GM12864 (cell line): ENCODE measurements around the gene PCDHA4.
"Not testable (repeated sequence)": the region's sequence is repeated elsewhere in the genome, so short reads cannot be mapped to it uniquely, and the experiment has no call there.

ENCODE experiments used
- DNase-seq: peaks from one replicate; pipeline ENCODE4 v3.0.0-alpha.2; 2011; ENCODE audit warnings: low read depth
- H3K4me3 ChIP-seq: 2 replicates; pipeline ENCODE4 v1.5.1; 2011; ENCODE audit warnings: mild to moderate bottlenecking, low read depth, low read length, control low read depth
- TF ChIP-seq, protein P1 (sequence below): IDR thresholded peaks from 2 replicates; pipeline ENCODE4 v1.5.1; 2011; ENCODE audit warnings: low read depth, mild to moderate bottlenecking, moderate library complexity, low read length, control low read depth, inconsistent platforms; ENCODE audit errors: missing control alignments

The PCDHA4 gene

DNA sequence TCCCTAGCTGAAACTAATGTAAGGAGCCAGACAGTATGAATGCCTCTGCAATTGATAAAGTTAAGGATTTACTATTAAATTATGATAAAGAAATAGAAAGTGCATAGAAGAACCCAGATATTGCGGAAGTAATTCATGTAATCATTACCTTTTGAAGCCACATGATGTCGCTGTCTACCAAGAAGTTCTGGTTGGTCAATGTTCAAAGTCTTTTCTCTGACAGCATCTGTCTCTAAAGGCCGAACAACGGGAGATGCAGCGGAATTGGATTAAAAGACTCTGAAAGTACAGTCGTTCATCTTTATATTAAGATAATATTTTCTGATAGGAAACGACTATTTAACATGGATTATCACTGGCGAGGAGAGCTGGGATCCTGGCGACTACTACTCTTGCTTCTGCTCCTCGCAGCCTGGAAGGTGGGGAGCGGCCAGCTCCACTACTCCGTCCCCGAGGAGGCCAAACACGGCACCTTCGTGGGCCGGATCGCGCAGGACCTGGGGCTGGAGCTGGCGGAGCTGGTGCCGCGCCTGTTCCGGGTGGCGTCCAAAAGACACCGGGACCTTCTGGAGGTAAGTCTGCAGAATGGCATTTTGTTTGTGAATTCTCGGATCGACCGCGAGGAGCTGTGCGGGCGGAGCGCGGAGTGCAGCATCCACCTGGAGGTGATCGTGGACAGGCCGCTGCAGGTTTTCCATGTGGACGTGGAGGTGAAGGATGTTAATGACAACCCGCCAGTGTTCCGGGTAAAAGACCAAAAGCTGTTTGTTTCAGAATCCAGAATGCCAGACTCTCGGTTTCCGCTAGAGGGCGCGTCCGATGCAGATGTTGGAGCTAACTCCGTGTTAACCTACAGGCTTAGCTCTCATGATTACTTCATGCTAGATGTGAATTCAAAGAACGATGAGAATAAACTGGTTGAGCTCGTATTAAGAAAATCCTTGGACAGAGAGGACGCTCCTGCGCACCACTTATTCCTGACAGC is 34.4 kb downstream of the PCDHA4 start, which contains the start of gene PCDHA8:
Gene PCDHA8, plus strand, starts transcription at position 210 of the 985 bp plus-strand sequence. Its CDS starts 135 bp downstream, at position 345.
- H3K4me3 ChIP-seq = no peak within 1 kb of the TSS
- no peak for DNase-seq
- TF ChIP-seq, protein P1, sequence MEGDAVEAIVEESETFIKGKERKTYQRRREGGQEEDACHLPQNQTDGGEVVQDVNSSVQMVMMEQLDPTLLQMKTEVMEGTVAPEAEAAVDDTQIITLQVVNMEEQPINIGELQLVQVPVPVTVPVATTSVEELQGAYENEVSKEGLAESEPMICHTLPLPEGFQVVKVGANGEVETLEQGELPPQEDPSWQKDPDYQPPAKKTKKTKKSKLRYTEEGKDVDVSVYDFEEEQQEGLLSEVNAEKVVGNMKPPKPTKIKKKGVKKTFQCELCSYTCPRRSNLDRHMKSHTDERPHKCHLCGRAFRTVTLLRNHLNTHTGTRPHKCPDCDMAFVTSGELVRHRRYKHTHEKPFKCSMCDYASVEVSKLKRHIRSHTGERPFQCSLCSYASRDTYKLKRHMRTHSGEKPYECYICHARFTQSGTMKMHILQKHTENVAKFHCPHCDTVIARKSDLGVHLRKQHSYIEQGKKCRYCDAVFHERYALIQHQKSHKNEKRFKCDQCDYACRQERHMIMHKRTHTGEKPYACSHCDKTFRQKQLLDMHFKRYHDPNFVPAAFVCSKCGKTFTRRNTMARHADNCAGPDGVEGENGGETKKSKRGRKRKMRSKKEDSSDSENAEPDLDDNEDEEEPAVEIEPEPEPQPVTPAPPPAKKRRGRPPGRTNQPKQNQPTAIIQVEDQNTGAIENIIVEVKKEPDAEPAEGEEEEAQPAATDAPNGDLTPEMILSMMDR = no peak

DNA sequence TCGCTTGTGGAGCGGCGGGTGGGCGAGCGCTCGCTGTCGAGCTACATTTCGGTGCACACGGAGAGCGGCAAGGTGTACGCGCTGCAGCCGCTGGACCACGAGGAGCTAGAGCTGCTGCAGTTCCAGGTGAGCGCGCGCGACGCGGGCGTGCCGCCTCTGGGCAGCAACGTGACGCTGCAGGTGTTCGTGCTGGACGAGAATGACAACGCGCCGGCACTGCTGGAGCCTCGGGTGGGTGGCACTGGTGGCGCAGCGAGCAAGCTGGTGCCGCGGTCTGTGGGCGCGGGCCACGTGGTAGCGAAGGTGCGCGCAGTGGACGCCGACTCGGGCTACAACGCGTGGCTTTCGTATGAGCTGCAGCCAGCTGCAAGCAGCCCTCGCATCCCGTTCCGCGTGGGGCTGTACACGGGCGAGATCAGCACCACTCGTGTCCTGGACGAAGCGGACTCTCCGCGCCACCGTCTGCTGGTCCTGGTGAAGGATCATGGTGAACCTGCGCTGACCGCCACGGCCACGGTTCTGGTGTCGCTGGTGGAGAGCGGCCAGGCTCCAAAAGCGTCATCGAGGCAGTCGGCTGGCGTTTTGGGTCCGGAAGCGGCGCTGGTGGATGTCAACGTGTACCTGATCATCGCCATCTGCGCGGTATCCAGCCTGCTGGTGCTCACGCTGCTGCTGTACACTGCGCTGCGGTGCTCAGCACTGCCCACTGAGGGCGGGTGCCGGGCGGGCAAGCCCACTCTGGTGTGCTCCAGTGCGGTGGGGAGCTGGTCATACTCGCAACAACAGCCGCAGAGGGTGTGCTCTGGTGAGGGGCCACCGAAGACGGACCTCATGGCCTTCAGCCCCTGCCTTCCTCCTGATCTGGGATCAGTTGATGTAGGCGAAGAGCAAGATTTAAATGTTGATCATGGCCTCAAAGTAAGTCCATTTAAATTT is 36.2 kb downstream of the PCDHA4 start:
- TF ChIP-seq, protein P1 = no peak
- H3K4me3 ChIP-seq = no peak overlapping the region
- no peak for DNase-seq

DNA sequence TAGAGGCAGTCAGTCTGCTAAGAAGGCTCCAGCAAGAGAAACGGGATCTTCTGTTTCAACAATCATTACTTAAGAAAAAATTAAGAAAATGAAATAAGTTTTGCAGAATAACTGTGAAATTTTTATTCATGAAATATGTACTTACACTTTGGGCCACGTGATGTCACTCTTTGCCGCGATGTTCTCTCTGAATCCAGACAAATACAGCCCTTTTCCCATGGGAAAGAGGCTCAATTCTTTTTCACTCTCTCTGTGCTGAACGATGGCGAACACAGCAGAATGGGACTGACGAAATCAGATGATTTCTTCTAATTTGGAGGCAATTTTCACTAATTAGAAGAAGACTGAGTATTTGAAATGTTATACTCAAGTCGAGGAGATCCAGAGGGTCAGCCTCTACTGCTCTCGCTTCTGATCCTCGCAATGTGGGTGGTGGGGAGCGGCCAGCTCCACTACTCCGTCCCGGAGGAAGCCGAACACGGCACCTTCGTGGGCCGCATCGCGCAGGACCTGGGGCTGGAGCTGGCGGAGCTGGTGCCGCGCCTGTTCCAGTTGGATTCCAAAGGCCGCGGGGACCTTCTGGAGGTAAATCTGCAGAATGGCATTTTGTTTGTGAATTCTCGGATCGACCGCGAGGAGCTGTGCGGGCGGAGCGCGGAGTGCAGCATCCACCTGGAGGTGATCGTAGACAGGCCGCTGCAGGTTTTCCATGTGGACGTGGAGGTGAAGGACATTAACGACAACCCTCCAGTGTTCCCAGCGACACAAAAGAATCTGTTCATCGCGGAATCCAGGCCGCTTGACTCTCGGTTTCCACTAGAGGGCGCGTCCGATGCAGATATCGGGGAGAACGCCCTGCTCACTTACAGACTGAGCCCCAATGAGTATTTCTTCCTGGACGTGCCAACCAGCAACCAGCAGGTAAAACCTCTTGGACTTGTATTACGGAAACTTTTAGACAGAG is 41.6 kb downstream of the PCDHA4 start, which contains the start of gene PCDHA9:
Gene PCDHA9, plus strand, starts transcription at position 244 of the 964 bp plus-strand sequence. Its CDS starts 114 bp downstream, at position 358.
- H3K4me3 ChIP-seq, DNase-seq: not testable (repeated sequence)

DNA sequence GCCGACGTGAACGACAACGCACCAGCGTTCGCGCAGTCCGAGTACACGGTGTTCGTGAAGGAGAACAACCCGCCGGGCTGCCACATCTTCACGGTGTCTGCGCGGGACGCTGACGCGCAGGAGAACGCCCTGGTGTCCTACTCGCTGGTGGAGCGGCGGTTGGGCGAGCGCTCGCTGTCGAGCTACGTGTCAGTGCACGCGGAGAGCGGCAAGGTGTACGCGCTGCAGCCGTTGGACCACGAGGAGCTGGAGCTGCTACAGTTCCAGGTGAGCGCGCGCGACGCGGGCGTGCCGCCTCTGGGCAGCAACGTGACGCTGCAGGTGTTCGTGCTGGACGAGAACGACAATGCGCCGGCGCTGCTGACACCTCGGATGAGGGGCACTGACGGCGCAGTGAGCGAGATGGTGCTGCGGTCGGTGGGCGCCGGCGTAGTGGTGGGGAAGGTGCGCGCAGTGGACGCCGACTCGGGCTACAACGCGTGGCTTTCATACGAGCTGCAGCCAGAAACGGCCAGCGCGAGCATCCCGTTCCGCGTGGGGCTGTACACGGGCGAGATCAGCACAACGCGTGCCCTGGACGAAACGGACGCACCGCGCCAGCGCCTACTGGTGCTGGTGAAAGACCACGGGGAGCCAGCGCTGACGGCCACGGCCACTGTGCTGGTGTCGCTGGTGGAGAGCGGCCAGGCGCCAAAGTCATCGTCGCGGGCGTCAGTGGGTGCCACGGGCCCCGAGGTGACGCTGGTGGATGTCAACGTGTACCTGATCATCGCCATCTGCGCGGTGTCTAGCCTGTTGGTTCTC is 43.2 kb downstream of the PCDHA4 start:
- not testable (repeated sequence) for DNase-seq, H3K4me3 ChIP-seq

DNA sequence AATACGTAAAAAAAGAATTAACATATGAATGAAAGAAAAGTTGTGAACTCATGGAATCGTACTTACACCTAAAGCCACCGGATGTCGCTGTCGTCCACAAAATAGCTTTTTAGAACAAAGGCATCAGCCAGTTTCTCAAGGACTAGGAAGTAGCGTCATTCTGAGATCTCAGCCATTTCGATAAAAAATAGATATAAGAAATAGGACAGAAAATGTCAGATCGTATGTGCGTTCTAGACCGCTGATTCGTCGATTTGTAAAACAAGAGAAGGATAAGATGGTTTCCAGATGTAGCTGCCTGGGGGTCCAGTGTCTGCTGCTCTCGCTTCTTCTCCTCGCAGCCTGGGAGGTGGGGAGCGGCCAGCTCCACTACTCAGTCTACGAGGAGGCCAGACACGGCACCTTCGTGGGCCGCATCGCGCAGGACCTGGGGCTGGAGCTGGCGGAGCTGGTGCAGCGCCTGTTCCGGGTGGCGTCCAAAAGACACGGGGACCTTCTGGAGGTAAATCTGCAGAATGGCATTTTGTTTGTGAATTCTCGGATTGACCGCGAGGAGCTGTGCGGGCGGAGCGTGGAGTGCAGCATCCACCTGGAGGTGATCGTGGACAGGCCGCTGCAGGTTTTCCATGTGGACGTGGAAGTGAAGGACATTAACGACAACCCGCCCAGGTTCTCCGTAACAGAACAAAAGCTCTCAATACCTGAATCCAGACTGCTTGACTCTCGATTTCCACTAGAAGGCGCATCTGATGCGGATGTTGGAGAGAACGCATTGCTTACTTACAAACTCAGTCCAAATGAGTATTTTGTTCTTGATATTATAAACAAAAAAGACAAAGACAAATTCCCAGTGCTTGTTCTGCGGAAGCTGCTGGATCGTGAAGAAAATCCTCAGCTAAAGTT is 49.2 kb downstream of the PCDHA4 start, which contains the start of gene PCDHA10:
Gene PCDHA10, plus strand, starts transcription at position 126 of the 903 bp plus-strand sequence. Its CDS starts 152 bp downstream, at position 278.
- TF ChIP-seq, protein P1 = no peak
- H3K4me3 ChIP-seq = no peak within 1 kb of the TSS
- no peak for DNase-seq

DNA sequence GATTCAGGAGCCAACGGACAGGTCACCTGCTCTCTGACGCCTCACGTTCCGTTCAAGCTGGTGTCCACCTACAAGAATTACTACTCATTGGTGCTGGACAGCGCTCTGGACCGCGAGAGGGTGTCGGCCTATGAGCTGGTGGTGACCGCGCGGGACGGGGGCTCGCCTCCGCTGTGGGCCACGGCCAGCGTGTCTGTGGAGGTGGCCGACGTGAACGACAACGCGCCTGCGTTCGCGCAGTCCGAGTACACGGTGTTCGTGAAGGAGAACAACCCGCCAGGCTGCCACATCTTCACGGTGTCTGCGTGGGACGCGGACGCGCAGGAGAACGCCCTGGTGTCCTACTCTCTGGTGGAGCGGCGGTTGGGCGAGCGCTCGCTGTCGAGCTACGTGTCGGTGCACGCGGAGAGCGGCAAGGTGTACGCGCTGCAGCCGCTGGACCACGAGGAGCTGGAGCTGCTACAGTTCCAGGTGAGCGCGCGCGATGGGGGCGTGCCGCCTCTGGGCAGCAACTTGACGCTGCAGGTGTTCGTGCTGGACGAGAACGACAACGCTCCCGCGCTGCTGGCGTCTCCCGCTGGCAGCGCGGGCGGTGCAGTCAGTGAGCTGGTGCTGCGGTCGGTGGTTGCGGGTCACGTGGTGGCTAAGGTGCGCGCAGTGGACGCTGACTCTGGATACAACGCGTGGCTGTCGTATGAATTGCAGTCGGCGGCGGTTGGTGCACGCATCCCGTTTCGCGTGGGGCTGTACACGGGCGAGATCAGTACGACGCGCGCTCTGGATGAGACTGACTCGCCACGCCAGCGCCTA is 50.5 kb downstream of the PCDHA4 start:
- no peak for DNase-seq
- TF ChIP-seq, protein P1 = no peak
- H3K4me3 ChIP-seq = no peak overlapping the region
